ENCODE data around the gene NPC1.

The NPC1 gene

GRCh38 chr18:23585007-23585871 is 1.1 kb downstream of the NPC1 start:
- DNase-seq = peak; percentile 46 to 67 (median 64)
- Histone ChIP-seq H3K27ac (ENCODE audit: insufficient read depth in 1 of 2, low read depth in 1 of 2, low read length in 2 of 2, poor library complexity in 1 of 2, severe bottlenecking in 2 of 2) (peak overlapping the region in 1 of 2 experiments; percentile 98), H3K36me3 (ENCODE audit: control insufficient read depth in 4 of 4, insufficient read depth in 4 of 4, low read length in 3 of 4) (peaks cover 0 to 10% (median 0%) of the 10 kb centered on the region in 4 experiments), H3K4me1 (ENCODE audit: control extremely low read depth in 1 of 4, control insufficient read depth in 4 of 4, insufficient read depth in 4 of 4, low read length in 3 of 4) (peaks cover 7 to 20% (median 15%) of the 10 kb centered on the region in 4 experiments), H3K27me3 (replicated peaks in 2 of 5; ENCODE audit: control insufficient read depth in 4 of 5, insufficient read depth in 5 of 5, low read length in 4 of 5) (peaks cover 0 to 2% (median 0%) of the 10 kb centered on the region in 5 experiments), H3K4me3 (ENCODE audit: control insufficient read depth in 1 of 7, extremely low read depth in 1 of 7, insufficient read depth in 4 of 7, low read depth in 2 of 7, low read length in 6 of 7) (peak overlapping the region in 6 of 7 experiments; percentile 84 to 94 (median 92)), H3K9me3 (ENCODE audit: control extremely low read depth in 1 of 5, control insufficient read depth in 4 of 5, insufficient read depth in 2 of 5, low read depth in 1 of 5, low read length in 4 of 5) (no peaks in the 10 kb centered on the region)
- ChIA-PET POLR2A (interaction anchor here (0.6 to 0.9 kb wide), 2 partner anchors 9 to 70 kb away, joined by 3 read pairs; no protein-coding TSS in a partner anchor), CTCF (interaction anchor here (0.7 to 1.6 kb wide), 9 partner anchors 15 to 242 kb away, joined by 3 to 8 read pairs (median 3); no protein-coding TSS in a partner anchor)
- 36% methylated on average over 2 of the region's 19 CpGs for WGBS (ENCODE audit: insufficient coverage)

DNA sequence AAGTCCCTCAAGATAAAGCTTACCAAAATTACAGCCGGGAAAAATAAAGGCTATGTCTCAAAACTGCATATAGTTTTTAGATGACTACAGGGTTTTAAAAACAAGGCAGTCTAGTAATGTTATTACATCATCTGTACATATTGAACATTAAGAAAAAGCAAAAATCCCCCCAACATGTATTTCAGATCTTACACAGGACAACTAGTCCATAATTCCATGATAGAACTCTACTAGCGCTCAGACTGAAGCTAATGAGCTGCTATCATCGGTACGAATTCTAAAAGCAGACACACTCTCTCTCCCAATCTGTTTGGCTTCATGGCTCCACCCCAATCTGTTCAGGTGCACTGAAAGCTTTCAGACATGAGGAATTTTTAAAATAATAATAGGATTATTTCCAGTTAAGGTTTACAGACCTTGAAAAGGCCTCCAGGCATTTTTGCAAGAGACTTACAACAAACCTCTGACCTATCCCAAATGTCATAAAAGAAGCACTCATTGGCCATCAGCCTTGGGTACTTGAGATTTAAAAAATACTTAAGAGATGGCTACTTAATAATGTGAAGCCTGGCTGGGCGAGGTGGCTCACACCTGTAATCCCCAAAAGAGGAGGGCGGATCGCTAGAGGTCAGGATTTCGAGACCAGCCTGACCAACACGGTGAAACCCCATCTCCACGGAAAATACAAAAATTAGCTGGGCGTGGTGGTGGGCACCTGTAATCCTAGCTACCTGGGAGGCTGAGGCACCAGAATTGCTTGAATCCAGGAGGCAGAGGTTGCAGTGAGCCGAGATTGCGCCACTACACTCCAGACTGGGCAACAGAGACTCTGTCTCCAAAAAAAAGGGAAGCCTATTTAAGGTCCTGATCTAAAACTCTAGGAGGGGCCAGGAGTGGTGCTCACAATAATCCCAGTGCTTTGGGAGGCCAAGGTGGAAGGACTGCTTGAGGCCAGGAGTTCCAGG is 2.0 kb downstream of the NPC1 start:
- H3K27me3 ChIP-seq (replicated peaks in 2 of 5; ENCODE audit: control insufficient read depth in 4 of 5, insufficient read depth in 5 of 5, low read length in 4 of 5) = peaks cover 0 to 2% (median 0%) of the 10 kb centered on the region in 5 experiments
- 99% methylated on average over 11 of the region's 13 CpGs for WGBS (ENCODE audit: insufficient coverage)
- CTCF ChIA-PET = interaction anchor here (0.7 to 1.6 kb wide), 4 partner anchors 68 to 119 kb away, joined by 4 to 8 read pairs (median 5); no protein-coding TSS in a partner anchor
- peaks cover 0 to 10% (median 0%) of the 10 kb centered on the region in 4 experiments for H3K36me3 ChIP-seq (ENCODE audit: control insufficient read depth in 4 of 4, insufficient read depth in 4 of 4, low read length in 3 of 4)
- no peaks in the 10 kb centered on the region for H3K9me3 ChIP-seq (ENCODE audit: control extremely low read depth in 1 of 5, control insufficient read depth in 4 of 5, insufficient read depth in 2 of 5, low read depth in 1 of 5, low read length in 4 of 5)
- DNase-seq = no peak
- peaks cover 7 to 20% (median 15%) of the 10 kb centered on the region in 4 experiments for H3K4me1 ChIP-seq (ENCODE audit: control extremely low read depth in 1 of 4, control insufficient read depth in 4 of 4, insufficient read depth in 4 of 4, low read length in 3 of 4)
- H3K4me3 ChIP-seq (ENCODE audit: control insufficient read depth in 1 of 7, extremely low read depth in 1 of 7, insufficient read depth in 4 of 7, low read depth in 2 of 7, low read length in 6 of 7) = peak overlapping the region in 1 of 7 experiments; percentile 84
- H3K27ac ChIP-seq (ENCODE audit: insufficient read depth in 1 of 2, low read depth in 1 of 2, low read length in 2 of 2, poor library complexity in 1 of 2, severe bottlenecking in 2 of 2) = no peak overlapping the region
- POLR2A ChIA-PET = no interaction called here

DNA sequence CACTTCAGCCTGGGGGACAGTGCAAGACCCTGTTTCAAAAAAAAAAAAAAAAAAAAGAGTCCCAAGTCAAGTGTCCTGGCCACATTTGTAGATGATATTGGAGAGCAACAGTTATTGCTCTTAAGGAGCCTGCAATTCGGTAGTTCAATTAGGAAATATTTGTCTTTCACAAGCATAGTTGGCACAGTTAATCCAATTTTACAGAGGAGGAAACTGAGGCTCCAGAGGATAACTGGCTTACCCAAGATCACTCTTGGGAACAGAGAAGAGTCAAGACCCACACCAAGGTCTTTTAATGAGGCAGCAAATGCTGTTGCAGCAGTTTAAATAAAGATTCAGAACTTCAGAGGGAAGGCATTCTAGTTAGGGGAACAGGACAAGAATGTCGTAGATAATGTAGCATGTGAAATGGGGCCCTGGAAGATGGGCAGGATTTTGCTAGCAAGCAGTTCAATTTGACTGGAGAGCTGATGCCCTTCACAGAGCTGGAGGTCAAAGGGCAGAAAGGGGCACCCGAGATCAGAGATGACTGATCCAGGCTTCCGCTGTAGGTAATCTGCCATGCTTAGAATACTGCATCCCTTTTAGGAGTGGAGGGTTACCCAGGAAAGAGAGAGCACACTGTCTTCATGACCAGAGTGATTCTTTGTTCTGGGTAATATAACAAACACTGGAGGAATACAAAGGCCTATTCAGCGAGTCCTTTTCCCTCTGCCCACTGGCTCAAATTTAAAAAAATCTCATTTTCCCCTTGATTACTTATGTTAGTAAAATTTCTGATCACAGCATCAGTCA is 3.0 kb downstream of the NPC1 start:
- ChIA-PET POLR2A (no interaction called here), CTCF (interaction anchor here (0.7 to 0.9 kb wide), 2 partner anchors 72 to 120 kb away, joined by 3 to 4 read pairs; no protein-coding TSS in a partner anchor)
- Histone ChIP-seq H3K9me3 (ENCODE audit: control extremely low read depth in 1 of 5, control insufficient read depth in 4 of 5, insufficient read depth in 2 of 5, low read depth in 1 of 5, low read length in 4 of 5) (no peaks in the 10 kb centered on the region), H3K4me1 (ENCODE audit: control extremely low read depth in 1 of 4, control insufficient read depth in 4 of 4, insufficient read depth in 4 of 4, low read length in 3 of 4) (peaks cover 7 to 20% (median 15%) of the 10 kb centered on the region in 4 experiments), H3K36me3 (ENCODE audit: control insufficient read depth in 4 of 4, insufficient read depth in 4 of 4, low read length in 3 of 4) (peaks cover 0 to 10% (median 0%) of the 10 kb centered on the region in 4 experiments), H3K27ac (ENCODE audit: insufficient read depth in 1 of 2, low read depth in 1 of 2, low read length in 2 of 2, poor library complexity in 1 of 2, severe bottlenecking in 2 of 2) (no peak overlapping the region), H3K4me3 (ENCODE audit: control insufficient read depth in 1 of 7, extremely low read depth in 1 of 7, insufficient read depth in 4 of 7, low read depth in 2 of 7, low read length in 6 of 7) (no peak overlapping the region), H3K27me3 (replicated peaks in 2 of 5; ENCODE audit: control insufficient read depth in 4 of 5, insufficient read depth in 5 of 5, low read length in 4 of 5) (peaks cover 0 to 4% (median 0%) of the 10 kb centered on the region in 5 experiments)
- 100% methylated on average over 4 of the region's 5 CpGs for WGBS (ENCODE audit: insufficient coverage)
- no peak for DNase-seq

DNA sequence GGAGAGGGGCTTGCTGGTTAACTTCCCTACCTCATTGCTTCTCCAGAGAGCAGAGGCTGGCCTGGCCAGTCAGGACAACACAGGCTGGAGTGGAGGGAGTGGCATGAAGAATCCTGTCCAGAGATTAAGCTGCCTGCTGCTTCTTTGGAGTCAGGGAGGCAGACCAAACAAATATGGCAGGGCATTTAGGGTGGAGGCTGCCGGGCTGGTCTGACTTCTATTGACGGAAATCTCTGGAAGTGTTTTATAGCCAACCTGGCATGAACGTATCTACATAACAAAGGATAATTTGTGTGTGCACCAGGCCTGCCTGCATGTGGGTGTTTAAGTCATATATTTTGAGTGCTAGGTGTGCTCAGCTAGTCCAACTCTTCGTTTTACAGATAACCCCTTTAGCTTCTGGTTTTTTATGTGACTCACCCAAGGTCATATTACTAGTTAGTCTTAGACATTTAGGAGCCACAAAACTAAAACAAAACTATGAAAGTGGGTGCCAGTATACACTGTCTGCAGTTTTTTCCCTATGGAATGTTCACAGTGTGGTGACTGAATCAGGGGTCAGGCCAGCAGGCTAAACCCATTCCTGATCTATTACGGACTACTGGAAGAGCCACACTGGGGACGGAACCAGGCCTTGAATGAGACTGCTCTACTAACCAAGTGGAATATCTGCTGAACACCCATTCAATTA is 5.5 kb downstream of the NPC1 start:
- 96% methylated on average over 3 of the region's 6 CpGs for WGBS (ENCODE audit: insufficient coverage)
- Histone ChIP-seq H3K9me3 (ENCODE audit: control extremely low read depth in 1 of 5, control insufficient read depth in 4 of 5, insufficient read depth in 2 of 5, low read depth in 1 of 5, low read length in 4 of 5) (no peaks in the 10 kb centered on the region), H3K27ac (ENCODE audit: insufficient read depth in 1 of 2, low read depth in 1 of 2, low read length in 2 of 2, poor library complexity in 1 of 2, severe bottlenecking in 2 of 2) (no peak overlapping the region), H3K4me1 (ENCODE audit: control extremely low read depth in 1 of 4, control insufficient read depth in 4 of 4, insufficient read depth in 4 of 4, low read length in 3 of 4) (peaks cover 6 to 14% (median 11%) of the 10 kb centered on the region in 4 experiments), H3K27me3 (replicated peaks in 2 of 5; ENCODE audit: control insufficient read depth in 4 of 5, insufficient read depth in 5 of 5, low read length in 4 of 5) (peaks cover 0 to 3% (median 0%) of the 10 kb centered on the region in 5 experiments), H3K4me3 (ENCODE audit: control insufficient read depth in 1 of 7, extremely low read depth in 1 of 7, insufficient read depth in 4 of 7, low read depth in 2 of 7, low read length in 6 of 7) (no peak overlapping the region), H3K36me3 (ENCODE audit: control insufficient read depth in 4 of 4, insufficient read depth in 4 of 4, low read length in 3 of 4) (peaks cover 0 to 15% (median 3%) of the 10 kb centered on the region in 4 experiments)
- ChIA-PET CTCF (interaction anchor here (0.9 to 2.4 kb wide), 3 partner anchors 13 to 81 kb away, joined by 3 to 7 read pairs (median 4); no protein-coding TSS in a partner anchor), POLR2A (no interaction called here)
- DNase-seq = no peak

DNA sequence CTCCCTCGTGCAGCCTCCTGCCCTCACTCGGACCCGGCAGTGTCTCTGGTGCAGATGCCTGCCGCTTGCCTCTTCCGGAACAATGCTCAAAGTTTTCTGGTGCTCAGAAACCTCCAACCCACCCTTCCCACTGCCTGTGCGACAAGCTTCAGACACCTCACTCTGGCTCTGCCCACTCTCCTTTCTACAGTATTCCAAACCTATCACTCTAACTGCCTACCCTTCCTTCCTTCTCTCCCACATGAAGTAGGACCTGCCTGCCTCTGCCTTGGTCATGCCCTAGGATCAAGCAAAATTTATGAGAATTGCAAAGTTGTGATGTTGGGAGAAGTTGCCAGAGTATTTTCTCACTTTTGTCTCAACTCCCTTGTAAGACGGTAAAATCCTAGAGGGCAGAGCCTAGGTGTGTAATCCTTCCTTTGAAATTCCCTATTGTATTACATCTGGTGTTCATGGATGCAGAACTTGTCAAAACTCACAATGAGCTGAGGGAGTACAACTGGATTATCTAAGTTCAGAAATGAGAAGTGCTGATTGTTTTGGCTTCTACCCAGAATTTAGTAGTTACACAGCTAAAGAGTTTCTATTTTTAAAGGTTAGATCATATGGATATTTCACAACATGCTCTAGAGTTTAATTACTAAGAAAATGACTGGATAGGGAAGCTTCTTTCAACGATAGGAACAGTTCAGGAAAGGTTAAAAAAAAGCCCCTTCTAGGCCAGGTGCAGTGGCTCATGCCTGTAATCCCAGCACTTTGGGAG is 7.2 kb downstream of the NPC1 start:
- ChIA-PET POLR2A (no interaction called here), CTCF (interaction anchor here (1.3 to 1.9 kb wide), 3 partner anchors 10 to 63 kb away, joined by 3 to 8 read pairs (median 3); no protein-coding TSS in a partner anchor)
- Histone ChIP-seq H3K27me3 (replicated peaks in 2 of 5; ENCODE audit: control insufficient read depth in 4 of 5, insufficient read depth in 5 of 5, low read length in 4 of 5) (peaks cover 0 to 3% (median 0%) of the 10 kb centered on the region in 5 experiments), H3K36me3 (ENCODE audit: control insufficient read depth in 4 of 4, insufficient read depth in 4 of 4, low read length in 3 of 4) (peaks cover 0 to 22% (median 3%) of the 10 kb centered on the region in 4 experiments), H3K27ac (ENCODE audit: insufficient read depth in 1 of 2, low read depth in 1 of 2, low read length in 2 of 2, poor library complexity in 1 of 2, severe bottlenecking in 2 of 2) (no peak overlapping the region), H3K9me3 (ENCODE audit: control extremely low read depth in 1 of 5, control insufficient read depth in 4 of 5, insufficient read depth in 2 of 5, low read depth in 1 of 5, low read length in 4 of 5) (no peaks in the 10 kb centered on the region), H3K4me3 (ENCODE audit: control insufficient read depth in 1 of 7, extremely low read depth in 1 of 7, insufficient read depth in 4 of 7, low read depth in 2 of 7, low read length in 6 of 7) (no peak overlapping the region), H3K4me1 (ENCODE audit: control extremely low read depth in 1 of 4, control insufficient read depth in 4 of 4, insufficient read depth in 4 of 4, low read length in 3 of 4) (peaks cover 0 to 10% (median 6%) of the 10 kb centered on the region in 4 experiments)
- WGBS (ENCODE audit: insufficient coverage) = 96% methylated on average over 7 of the region's 8 CpGs
- DNase-seq = peak in 1 of 3 donors; percentile 6

All from common myeloid progenitor, CD34-positive (primary cell).